Ovary (tissue), 9 donors: ENCODE measurements around the gene LMBR1L. TPM values are rescaled to one million over a fixed set of nuclear protein-coding genes. Genes with fewer than 3 reads are reported as not detected.
A peak's percentile ranks its signal among the peaks of the same experiment; 100 is the strongest.

ENCODE experiments used
- DNase-seq, 5 donors: peaks; one replicate each; pipeline ENCODE4 v3.0.0-alpha.2; 2019 to 2020
- H3K27ac ChIP-seq, 2 donors: fragments of 200-600 bp; one replicate each; pipeline versions ENCODE4 v1.5.1 to v1.8.0; 2019 to 2022
- H3K27me3 ChIP-seq: fragments of 200-600 bp; one replicate; pipeline ENCODE4 v1.8.0; 2022
- H3K36me3 ChIP-seq: fragments of 200-600 bp; sonication (generic); one replicate; pipeline ENCODE4 v1.5.1; 2019
- H3K4me1 ChIP-seq: one replicate; pipeline ENCODE4 v1.8.1; 2013; ENCODE audit warnings: mild to moderate bottlenecking, moderate library complexity; ENCODE audit not compliant: insufficient read depth
- H3K4me3 ChIP-seq: fragments of 200-600 bp; sonication (generic); one replicate; pipeline ENCODE4 v1.5.1; 2017
- H3K9me3 ChIP-seq, 2 donors: fragments of 200-600 bp in 1 of 2; sonication (generic) in 1 of 2; one replicate each; pipeline versions ENCODE4 v1.5.1 to v1.8.1; 2013 to 2019; ENCODE audit warnings: mild to moderate bottlenecking in 1 of 2, moderate library complexity in 1 of 2
- EP300 ChIP-seq: sonication (generic); formaldehyde crosslinking; IDR thresholded peaks from one replicate; pipeline ENCODE4 v1.6.1; 2017; ENCODE audit warnings: antibody characterized with exemption
- POLR2A ChIP-seq: fragments of 450-650 bp; IDR thresholded peaks from one replicate; pipeline ENCODE4 v1.6.1; 2017; ENCODE audit warnings: antibody characterized with exemption, mild to moderate bottlenecking, moderate library complexity
- WGBS, 3 donors: extraction: QIAGEN DNeasy Blood & Tissue Kit in 1 of 3; methylation state at CpG; one replicate each; pipeline versions ENCODE4 v1.1.5 to v1.1.7; 2013 to 2017; 5-methylcytosine and 5-hydroxymethylcytosine counted together
- intact Hi-C, 4 donors: fragments of 100-400 bp; cut with DNase I; formaldehyde crosslinking; loops; one replicate each; pipeline versions ENCODE4 v1.11.0 to v1.15.1; 2022 to 2023
- polyA plus RNA-seq, 2 donors: library from polyadenylated mRNA; stranded (reverse); fragments of 200-250 nt in 1 of 2; fragments of 350-450 nt in 1 of 2; fragmentation: Illumina TruSeq in 1 of 2; extraction: RNeasy Lipid Tissue Mini Kit (QIAGEN cat#74804) in 1 of 2; gene quantifications; one replicate each; pipeline ENCODE4 v1.2.3, GENCODE V29; 2013 to 2014
- total RNA-seq, 7 donors: library from RNA; depleted of rRNA in 2 of 7; stranded (reverse); fragments of >200 nt in 2 of 7; fragmentation: NEBNext Ultra II Directional in 3 of 7; extraction: Animal tissue kit (Norgen Biotek cat#: 25700) in 3 of 7; gene quantifications; one replicate each; pipeline versions ENCODE4 v1.1.0 to v1.2.4, GENCODE V29; 2016 to 2023
- TF ChIP-seq, protein P1 (sequence below), 3 donors: fragments of 450-650 bp in 2 of 3; fragments of 200-600 bp in 1 of 3; IDR thresholded peaks; one replicate each; pipeline versions ENCODE4 v1.5.1 to v1.8.0; 2016 to 2022; ENCODE audit warnings: antibody characterized with exemption in 3 of 3, mild to moderate bottlenecking in 1 of 3
- donor health status: DM: no; HTN: no; CAD: no; lungs with moderate emphysema.
- donor health status: DM: no; HTN: no; CAD: no.
- donor health status: Bipolar disorder and iron deficiency.
- donor health status: DM: yes; HTN: yes; CAD: no.
- donor health status: DM: no; HTN: no; CAD: no.
- donor health status: DM: yes; HTN: yes; CAD: no.

Gene LMBR1L
- total and polyA plus RNA-seq, 9 donors, result 63.8 to 95.8 (median 68.5) TPM

DNA sequence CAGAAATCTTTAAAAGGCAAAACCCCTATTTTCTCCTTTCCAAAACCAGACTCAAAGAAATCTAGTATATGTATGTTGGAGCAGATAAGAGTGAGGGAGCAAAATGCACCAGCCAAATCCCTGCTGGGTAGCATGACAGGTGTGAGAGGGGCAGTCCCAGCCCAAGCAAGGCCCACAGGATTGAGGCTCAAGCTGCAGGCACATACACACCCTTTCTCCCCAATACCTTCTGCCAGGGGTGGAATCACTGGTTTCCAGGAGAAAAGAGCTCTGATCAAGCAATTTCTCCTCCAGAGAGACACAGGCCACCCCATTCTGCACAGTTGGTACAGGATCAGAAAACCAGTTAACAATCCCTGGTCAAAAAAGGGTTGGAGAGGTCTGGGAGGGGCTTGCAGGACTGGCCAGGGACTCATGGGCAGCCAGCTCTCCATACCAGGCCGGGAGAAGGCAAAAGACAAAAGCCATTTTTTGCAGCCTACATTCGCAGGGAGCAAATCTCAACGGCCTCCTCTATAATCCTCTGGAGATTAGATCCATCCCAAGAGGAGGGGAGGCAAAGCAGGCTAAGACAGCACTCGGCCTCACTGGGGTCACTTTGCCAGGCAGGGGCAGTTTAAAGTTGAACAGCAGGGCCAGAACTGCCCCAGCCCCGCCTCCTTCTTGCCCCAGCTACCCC, 52.1 kb downstream of the LMBR1L start:
- intact Hi-C loops, result no loop called here
- DNase-seq, result no peak
- H3K9me3 ChIP-seq, result no peaks in the 10 kb centered on the region
- no peaks in the 10 kb centered on the region for H3K27me3 ChIP-seq
- TF ChIP-seq, protein P1, sequence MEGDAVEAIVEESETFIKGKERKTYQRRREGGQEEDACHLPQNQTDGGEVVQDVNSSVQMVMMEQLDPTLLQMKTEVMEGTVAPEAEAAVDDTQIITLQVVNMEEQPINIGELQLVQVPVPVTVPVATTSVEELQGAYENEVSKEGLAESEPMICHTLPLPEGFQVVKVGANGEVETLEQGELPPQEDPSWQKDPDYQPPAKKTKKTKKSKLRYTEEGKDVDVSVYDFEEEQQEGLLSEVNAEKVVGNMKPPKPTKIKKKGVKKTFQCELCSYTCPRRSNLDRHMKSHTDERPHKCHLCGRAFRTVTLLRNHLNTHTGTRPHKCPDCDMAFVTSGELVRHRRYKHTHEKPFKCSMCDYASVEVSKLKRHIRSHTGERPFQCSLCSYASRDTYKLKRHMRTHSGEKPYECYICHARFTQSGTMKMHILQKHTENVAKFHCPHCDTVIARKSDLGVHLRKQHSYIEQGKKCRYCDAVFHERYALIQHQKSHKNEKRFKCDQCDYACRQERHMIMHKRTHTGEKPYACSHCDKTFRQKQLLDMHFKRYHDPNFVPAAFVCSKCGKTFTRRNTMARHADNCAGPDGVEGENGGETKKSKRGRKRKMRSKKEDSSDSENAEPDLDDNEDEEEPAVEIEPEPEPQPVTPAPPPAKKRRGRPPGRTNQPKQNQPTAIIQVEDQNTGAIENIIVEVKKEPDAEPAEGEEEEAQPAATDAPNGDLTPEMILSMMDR (IDR thresholded peaks at IDR 0.05), result no peak
- TF ChIP-seq EP300 (no peak), POLR2A (no peak)
- H3K36me3 ChIP-seq, result no peaks in the 10 kb centered on the region
- WGBS, 3 donors, result 3 to 6% (median 4%) methylated on average over 5 of the region's 5 CpGs
- peaks cover 21% of the 10 kb centered on the region for H3K4me1 ChIP-seq
- peak overlapping the region; percentile 91 for H3K4me3 ChIP-seq
- no peak overlapping the region for H3K27ac ChIP-seq

DNA sequence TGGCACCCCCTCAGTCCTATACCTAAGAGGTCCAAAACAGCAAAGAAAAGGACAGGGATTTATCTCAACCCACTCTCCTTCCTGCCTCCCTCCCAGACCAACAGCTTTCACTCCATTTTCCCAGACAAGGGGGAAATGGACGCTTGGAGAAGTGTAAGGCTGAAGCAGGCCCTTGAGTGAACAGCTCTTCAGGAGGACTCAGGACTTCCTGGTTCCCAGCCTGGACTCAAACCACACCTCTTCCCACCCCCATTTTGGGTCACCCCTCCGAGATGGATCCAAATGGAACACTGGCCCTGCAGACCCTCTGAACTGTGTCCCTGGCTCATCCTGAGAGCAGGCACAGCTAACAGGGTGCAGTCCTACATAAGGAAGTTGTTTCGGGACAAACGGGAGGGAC, 52.8 kb downstream of the LMBR1L start:
- no peaks in the 10 kb centered on the region for H3K9me3 ChIP-seq
- H3K27me3 ChIP-seq, result no peaks in the 10 kb centered on the region
- TF ChIP-seq, protein P1 (IDR thresholded peaks at IDR 0.05), result no peak
- TF ChIP-seq POLR2A (no peak), EP300 (no peak)
- no peak overlapping the region for H3K27ac ChIP-seq
- 8 to 11% (median 8%) methylated on average over 4 of the region's 4 CpGs for WGBS, 3 donors
- H3K4me1 ChIP-seq, result peaks cover 21% of the 10 kb centered on the region
- intact Hi-C loops, result no loop called here
- H3K4me3 ChIP-seq, result peak overlapping the region; percentile 91
- H3K36me3 ChIP-seq, result no peaks in the 10 kb centered on the region
- DNase-seq, result no peak

DNA sequence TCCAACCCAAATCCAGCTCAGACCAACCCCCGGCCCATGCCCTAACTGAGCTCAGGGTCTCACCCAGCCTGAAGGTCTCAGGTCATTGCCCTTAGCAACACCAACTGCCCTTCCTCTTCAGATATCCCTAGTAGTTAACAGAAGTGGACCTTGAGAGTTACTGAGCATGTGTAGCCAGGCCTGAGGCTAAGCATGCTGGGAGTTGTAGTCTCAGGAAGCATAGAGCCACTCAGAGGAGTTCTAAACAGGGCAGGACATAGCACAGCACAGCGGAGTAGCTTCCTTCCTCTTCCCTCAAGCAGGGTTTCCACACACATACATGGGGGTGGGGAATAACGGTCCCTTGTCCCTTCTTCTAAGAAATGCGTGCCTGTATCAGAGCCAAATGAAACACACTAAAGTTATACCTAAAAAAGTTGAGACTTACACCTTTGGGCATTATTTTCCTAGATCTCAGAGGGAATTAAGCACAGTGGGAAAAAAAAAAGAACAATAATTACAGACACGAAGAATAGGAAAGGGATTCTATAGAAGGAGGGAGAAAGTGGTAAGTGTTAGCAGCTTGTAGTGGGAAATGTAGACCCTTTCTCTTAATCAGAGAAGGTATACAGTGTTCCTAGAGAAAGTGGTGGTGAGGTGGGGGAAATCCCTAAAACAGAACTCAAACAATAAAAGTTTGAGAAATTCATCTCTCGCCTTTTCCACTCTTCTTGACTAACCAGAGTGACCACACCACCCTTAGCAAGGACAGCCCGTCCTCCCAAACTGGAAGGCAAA, 54.5 kb downstream of the LMBR1L start:
- no peak overlapping the region for H3K4me3 ChIP-seq
- H3K4me1 ChIP-seq, result peaks cover 21% of the 10 kb centered on the region
- 54 to 57% (median 56%) methylated on average over 7 of the region's 7 CpGs for WGBS, 3 donors
- peak in 1 of 5 donors; percentile 39 for DNase-seq
- intact Hi-C loops, result no loop called here
- TF ChIP-seq EP300 (no peak), POLR2A (no peak)
- TF ChIP-seq, protein P1 (IDR thresholded peaks at IDR 0.05), result no peak
- H3K27me3 ChIP-seq, result no peaks in the 10 kb centered on the region
- H3K27ac ChIP-seq, result no peak overlapping the region
- no peaks in the 10 kb centered on the region for H3K9me3 ChIP-seq
- H3K36me3 ChIP-seq, result no peaks in the 10 kb centered on the region

DNA sequence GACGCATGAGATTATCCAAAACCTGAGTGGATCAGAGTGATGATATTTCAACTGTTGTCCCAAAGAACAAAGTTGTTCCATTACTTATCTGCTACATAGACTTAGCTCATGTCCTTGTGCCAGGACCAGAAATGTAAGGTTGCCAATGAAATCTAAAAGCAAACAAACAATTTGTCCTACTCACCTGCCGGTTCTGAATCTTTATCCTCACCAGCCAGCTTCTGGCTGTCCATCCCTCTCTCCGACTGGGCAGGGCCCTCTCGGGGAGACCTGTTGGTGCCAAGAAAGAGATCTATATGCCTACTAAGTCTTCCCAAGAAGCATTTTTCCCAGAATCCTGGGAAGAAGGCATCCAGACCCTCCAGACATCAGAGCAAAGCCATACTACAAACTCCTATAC, 55.6 kb downstream of the LMBR1L start:
- Histone ChIP-seq H3K4me3 (no peak overlapping the region), H3K9me3 (no peaks in the 10 kb centered on the region), H3K36me3 (no peaks in the 10 kb centered on the region), H3K27ac (no peak overlapping the region), H3K4me1 (peaks cover 21% of the 10 kb centered on the region), H3K27me3 (no peaks in the 10 kb centered on the region)
- TF ChIP-seq EP300 (no peak), POLR2A (no peak)
- no peak for DNase-seq
- 66 to 80% (median 71%) methylated on average over 4 of the region's 4 CpGs for WGBS, 3 donors
- intact Hi-C loops, result no loop called here

DNA sequence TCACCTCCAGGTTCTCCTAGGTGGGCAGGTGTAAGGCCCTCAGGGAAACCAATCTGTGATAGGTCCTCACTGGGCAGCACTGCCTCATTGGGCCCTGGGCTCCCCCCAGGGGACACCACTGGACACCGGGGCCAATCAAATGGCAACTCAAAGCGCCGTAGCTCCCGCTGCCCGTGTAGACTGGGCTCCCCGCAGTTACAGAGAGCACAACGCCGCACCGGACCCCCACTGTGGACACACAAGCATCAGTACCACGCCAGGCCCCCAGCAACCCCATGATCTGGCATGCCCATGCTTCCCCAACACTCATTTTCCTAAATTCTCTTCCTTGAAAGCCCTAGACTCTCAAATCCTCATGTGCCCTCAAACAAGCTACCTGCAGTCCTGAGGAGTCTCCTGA, 56.1 kb downstream of the LMBR1L start:
- intact Hi-C loops, result no loop called here
- Histone ChIP-seq H3K36me3 (no peaks in the 10 kb centered on the region), H3K9me3 (no peaks in the 10 kb centered on the region), H3K27me3 (no peaks in the 10 kb centered on the region), H3K4me1 (peaks cover 21% of the 10 kb centered on the region), H3K27ac (no peak overlapping the region), H3K4me3 (no peak overlapping the region)
- TF ChIP-seq POLR2A (no peak), EP300 (no peak)
- TF ChIP-seq, protein P1 (IDR thresholded peaks at IDR 0.05), result no peak
- DNase-seq, result no peak
- 89 to 94% (median 92%) methylated on average over 10 of the region's 10 CpGs for WGBS, 3 donors
